ENCODE data around the gene CADPS2.

GRCh38 chr7:122864016-122864415, 22.2 kb downstream of the CADPS2 start:
- TF ChIP-seq, protein P1, sequence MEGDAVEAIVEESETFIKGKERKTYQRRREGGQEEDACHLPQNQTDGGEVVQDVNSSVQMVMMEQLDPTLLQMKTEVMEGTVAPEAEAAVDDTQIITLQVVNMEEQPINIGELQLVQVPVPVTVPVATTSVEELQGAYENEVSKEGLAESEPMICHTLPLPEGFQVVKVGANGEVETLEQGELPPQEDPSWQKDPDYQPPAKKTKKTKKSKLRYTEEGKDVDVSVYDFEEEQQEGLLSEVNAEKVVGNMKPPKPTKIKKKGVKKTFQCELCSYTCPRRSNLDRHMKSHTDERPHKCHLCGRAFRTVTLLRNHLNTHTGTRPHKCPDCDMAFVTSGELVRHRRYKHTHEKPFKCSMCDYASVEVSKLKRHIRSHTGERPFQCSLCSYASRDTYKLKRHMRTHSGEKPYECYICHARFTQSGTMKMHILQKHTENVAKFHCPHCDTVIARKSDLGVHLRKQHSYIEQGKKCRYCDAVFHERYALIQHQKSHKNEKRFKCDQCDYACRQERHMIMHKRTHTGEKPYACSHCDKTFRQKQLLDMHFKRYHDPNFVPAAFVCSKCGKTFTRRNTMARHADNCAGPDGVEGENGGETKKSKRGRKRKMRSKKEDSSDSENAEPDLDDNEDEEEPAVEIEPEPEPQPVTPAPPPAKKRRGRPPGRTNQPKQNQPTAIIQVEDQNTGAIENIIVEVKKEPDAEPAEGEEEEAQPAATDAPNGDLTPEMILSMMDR (optimal IDR thresholded peaks at IDR 0.05 in 1 of 3, IDR thresholded peaks at IDR 0.05 in 1 of 3, conservative IDR thresholded peaks at IDR 0.05 in 1 of 3; ENCODE audit: extremely low read depth in 1 of 3, insufficient read depth in 2 of 3, low read length in 3 of 3), result no peak
- no peak for TF ChIP-seq EZH2 (IDR thresholded peaks at IDR 0.05; ENCODE audit: low read length)

All from keratinocyte (primary cell).